GM12872 (cell line): ENCODE data around the gene SCD5.

Experiments
- CTCF ChIP-seq: IDR thresholded peaks from 3 replicates; pipeline ENCODE4 v1.5.1; 2011; ENCODE audit warnings: low read depth, mild to moderate bottlenecking, low read length, moderate library complexity; ENCODE audit not compliant: insufficient read depth

The SCD5 gene

GRCh38 chr4:82629238-82630000 is 169.2 kb downstream of the SCD5 start:
- no peak for TF ChIP-seq CTCF

GRCh38 chr4:82626251-82626868 is 172.2 kb downstream of the SCD5 start:
- TF ChIP-seq CTCF = no peak

GRCh38 chr4:82624819-82625218 is 173.8 kb downstream of the SCD5 start:
- TF ChIP-seq CTCF = no peak

GRCh38 chr4:82623121-82623683 is 175.4 kb downstream of the SCD5 start:
- TF ChIP-seq CTCF = no peak

GRCh38 chr4:82621251-82621650 is 177.3 kb downstream of the SCD5 start:
- TF ChIP-seq CTCF = no peak

- TF ChIP-seq CTCF = no peak
Observed at GRCh38 chr4:82620126-82620735, 178.4 kb downstream of the SCD5 start.

GRCh38 chr4:82618103-82618720 is 180.4 kb downstream of the SCD5 start:
- TF ChIP-seq CTCF = no peak
